IMR-90 (cell line): ENCODE data around the gene NAA35.

Experiments
- POLR2A ChIP-seq: IDR thresholded peaks from 2 replicates; pipeline ENCODE4 v1.6.1; 2012; ENCODE audit warnings: mild to moderate bottlenecking, low read depth, low read length
- RAD21 ChIP-seq: IDR thresholded peaks from 2 replicates; pipeline ENCODE4 v1.6.1; 2012; ENCODE audit warnings: low read length, improper control_type of control experiment
- RCOR1 ChIP-seq: IDR thresholded peaks from 2 replicates; pipeline ENCODE4 v1.6.1; 2012; ENCODE audit warnings: mild to moderate bottlenecking, low read length, improper control_type of control experiment; ENCODE audit not compliant: insufficient replicate concordance
- RFX5 ChIP-seq: IDR thresholded peaks from 2 replicates; pipeline ENCODE4 v1.8.0; 2012; ENCODE audit warnings: low read depth, mild to moderate bottlenecking, low read length, moderate library complexity
- TF ChIP-seq, protein P1 (sequence below): conservative IDR thresholded peaks from 2 replicates; pipeline ENCODE4 v1.5.1; 2012; ENCODE audit warnings: mild to moderate bottlenecking, low read depth, low read length, improper control_type of control experiment
- TF ChIP-seq, protein P2 (sequence below): fragments of 150-350 bp; IDR thresholded peaks from 2 replicates; pipeline ENCODE4 v1.6.1; 2017; ENCODE audit warnings: mild to moderate bottlenecking, antibody characterized with exemption, low read length, low read depth
- TF ChIP-seq, protein P3 (sequence below): fragments of 150-350 bp; IDR thresholded peaks from 2 replicates; pipeline ENCODE4 v1.6.1; 2016; ENCODE audit warnings: low read depth, mild to moderate bottlenecking, low read length, moderate library complexity, borderline replicate concordance

DNA sequence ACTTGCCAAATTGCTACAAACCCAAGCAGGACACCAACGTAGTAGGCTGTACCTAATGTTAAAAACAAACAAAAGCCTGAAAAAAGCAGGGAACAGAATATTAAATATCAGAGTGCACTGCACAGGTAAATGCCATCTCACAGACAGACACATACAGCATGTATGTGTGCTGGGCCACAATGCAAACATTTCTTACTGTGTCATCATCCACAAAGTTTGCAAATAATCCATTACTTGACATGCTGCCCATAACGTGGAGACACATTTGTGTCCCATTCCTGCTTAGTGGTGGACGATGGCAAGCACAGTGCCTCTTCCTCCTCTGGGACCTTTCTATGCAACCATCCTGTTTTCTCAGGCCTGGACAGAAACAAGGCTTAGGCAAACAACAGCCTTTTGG, 113.7 kb downstream of the NAA35 start:
- TF ChIP-seq RAD21 (no peak), POLR2A (no peak), RFX5 (no peak), RCOR1 (no peak)
- TF ChIP-seq, protein P1, sequence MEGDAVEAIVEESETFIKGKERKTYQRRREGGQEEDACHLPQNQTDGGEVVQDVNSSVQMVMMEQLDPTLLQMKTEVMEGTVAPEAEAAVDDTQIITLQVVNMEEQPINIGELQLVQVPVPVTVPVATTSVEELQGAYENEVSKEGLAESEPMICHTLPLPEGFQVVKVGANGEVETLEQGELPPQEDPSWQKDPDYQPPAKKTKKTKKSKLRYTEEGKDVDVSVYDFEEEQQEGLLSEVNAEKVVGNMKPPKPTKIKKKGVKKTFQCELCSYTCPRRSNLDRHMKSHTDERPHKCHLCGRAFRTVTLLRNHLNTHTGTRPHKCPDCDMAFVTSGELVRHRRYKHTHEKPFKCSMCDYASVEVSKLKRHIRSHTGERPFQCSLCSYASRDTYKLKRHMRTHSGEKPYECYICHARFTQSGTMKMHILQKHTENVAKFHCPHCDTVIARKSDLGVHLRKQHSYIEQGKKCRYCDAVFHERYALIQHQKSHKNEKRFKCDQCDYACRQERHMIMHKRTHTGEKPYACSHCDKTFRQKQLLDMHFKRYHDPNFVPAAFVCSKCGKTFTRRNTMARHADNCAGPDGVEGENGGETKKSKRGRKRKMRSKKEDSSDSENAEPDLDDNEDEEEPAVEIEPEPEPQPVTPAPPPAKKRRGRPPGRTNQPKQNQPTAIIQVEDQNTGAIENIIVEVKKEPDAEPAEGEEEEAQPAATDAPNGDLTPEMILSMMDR, result no peak
- TF ChIP-seq, protein P2, sequence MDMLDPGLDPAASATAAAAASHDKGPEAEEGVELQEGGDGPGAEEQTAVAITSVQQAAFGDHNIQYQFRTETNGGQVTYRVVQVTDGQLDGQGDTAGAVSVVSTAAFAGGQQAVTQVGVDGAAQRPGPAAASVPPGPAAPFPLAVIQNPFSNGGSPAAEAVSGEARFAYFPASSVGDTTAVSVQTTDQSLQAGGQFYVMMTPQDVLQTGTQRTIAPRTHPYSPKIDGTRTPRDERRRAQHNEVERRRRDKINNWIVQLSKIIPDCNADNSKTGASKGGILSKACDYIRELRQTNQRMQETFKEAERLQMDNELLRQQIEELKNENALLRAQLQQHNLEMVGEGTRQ, result no peak
- TF ChIP-seq, protein P3, sequence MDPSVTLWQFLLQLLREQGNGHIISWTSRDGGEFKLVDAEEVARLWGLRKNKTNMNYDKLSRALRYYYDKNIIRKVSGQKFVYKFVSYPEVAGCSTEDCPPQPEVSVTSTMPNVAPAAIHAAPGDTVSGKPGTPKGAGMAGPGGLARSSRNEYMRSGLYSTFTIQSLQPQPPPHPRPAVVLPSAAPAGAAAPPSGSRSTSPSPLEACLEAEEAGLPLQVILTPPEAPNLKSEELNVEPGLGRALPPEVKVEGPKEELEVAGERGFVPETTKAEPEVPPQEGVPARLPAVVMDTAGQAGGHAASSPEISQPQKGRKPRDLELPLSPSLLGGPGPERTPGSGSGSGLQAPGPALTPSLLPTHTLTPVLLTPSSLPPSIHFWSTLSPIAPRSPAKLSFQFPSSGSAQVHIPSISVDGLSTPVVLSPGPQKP, result no peak
